Calu3 (cell line): ENCODE data around the gene TSHZ1. TPM values are rescaled to one million over a fixed set of nuclear protein-coding genes. Genes with fewer than 3 reads are reported as not detected.

Experiments used
- BruUV-seq: library from RNA; stranded (reverse); fragments of 400-500 nt; replicated peaks from 2 replicates; lab custom pipeline; 2021; lab: Mats Ljungman, UMichigan
- CTCF ChIA-PET: fragments of 300-600 bp; sonication (Branson Sonifier 250); formaldehyde crosslinking; loops from one replicate; lab custom pipeline; 2022; ENCODE audit warnings: antibody characterized with exemption; lab: Charles Lee
- DNase-seq: peaks from one replicate; pipeline ENCODE4 v3.0.0; 2022
- H3K27ac Mint-ChIP-seq: one replicate; pipeline ENCODE4 v1.8.0; 2022; ENCODE audit warnings: mixed read lengths; ENCODE audit not compliant: unreplicated experiment
- H3K27me3 Mint-ChIP-seq: one replicate; pipeline ENCODE4 v1.8.0; 2022; ENCODE audit warnings: mixed read lengths; ENCODE audit not compliant: unreplicated experiment
- H3K36me3 Mint-ChIP-seq: one replicate; pipeline ENCODE4 v1.8.0; 2022; ENCODE audit warnings: mild to moderate bottlenecking, moderate library complexity, mixed read lengths; ENCODE audit not compliant: insufficient read depth, unreplicated experiment
- H3K4me1 Mint-ChIP-seq: one replicate; pipeline ENCODE4 v1.8.0; 2022; ENCODE audit warnings: mild to moderate bottlenecking, low read depth, mixed read lengths; ENCODE audit not compliant: unreplicated experiment
- H3K4me3 Mint-ChIP-seq: one replicate; pipeline ENCODE4 v1.8.0; 2022; ENCODE audit warnings: mild to moderate bottlenecking, low read depth, moderate library complexity, mixed read lengths; ENCODE audit not compliant: unreplicated experiment
- H3K9me3 Mint-ChIP-seq: one replicate; pipeline ENCODE4 v1.8.0; 2022; ENCODE audit warnings: low read depth, mixed read lengths; ENCODE audit not compliant: unreplicated experiment
- intact Hi-C: fragments of 100-400 bp; cut with micrococcal nuclease; formaldehyde crosslinking; loops from one replicate; pipeline ENCODE4 v1.10.0; 2022; ENCODE audit not compliant: unreplicated experiment
- total RNA-seq: library from RNA; stranded (reverse); gene quantifications from 2 replicates; pipeline ENCODE4 v1.2.3, GENCODE V29; 2022
- TF ChIP-seq, protein P1 (sequence below): fragments of 200-600 bp; IDR thresholded peaks from one replicate; pipeline ENCODE4 v1.8.0; 2022; ENCODE audit warnings: antibody characterized with exemption; ENCODE audit not compliant: unreplicated experiment

Gene TSHZ1
- total RNA-seq, 1 experiment from 2014 or later, result 10.8 TPM

GRCh38 chr18:75249672-75250470 lies 39.3 kb downstream of the TSHZ1 start:
- intact Hi-C loops, result loop anchor here (5.0 kb wide), 1 partner anchor 38 kb away; the partner anchor contains the start of gene TSHZ1
- H3K27ac Mint-ChIP-seq, result no peak overlapping the region

DNA sequence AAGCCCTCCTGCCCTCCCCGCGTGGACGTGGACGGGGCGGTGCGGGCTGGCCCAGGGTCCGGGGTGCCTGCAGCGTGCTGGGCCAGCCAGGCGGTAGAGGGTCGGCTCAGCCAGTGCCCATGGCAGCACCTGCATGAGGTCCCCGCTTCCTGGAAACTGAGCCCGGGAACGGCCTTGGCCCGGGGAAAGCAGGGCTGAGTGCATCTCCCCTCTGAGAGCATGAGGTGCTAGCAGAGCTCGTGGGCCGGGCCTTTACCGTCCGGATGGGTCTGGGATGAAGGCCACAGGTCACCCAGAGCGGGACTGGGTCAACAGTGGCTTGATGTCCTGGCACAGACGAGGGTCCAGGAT lies 39.8 kb downstream of the TSHZ1 start:
- CTCF ChIA-PET, result interaction anchor here (0.7 kb wide), 1 partner anchor 123 kb away, joined by 4 read pairs; no protein-coding TSS in a partner anchor
- no TSS peak for BruUV-seq
- Mint-ChIP-seq H3K27ac (no peak overlapping the region), H3K4me1 (peaks cover 9% of the 10 kb centered on the region), H3K27me3 (no peaks in the 10 kb centered on the region), H3K36me3 (peaks cover 8% of the 10 kb centered on the region), H3K4me3 (no peak overlapping the region), H3K9me3 (no peaks in the 10 kb centered on the region)
- no peak for DNase-seq
- intact Hi-C loops, result no loop called here
- TF ChIP-seq, protein P1, sequence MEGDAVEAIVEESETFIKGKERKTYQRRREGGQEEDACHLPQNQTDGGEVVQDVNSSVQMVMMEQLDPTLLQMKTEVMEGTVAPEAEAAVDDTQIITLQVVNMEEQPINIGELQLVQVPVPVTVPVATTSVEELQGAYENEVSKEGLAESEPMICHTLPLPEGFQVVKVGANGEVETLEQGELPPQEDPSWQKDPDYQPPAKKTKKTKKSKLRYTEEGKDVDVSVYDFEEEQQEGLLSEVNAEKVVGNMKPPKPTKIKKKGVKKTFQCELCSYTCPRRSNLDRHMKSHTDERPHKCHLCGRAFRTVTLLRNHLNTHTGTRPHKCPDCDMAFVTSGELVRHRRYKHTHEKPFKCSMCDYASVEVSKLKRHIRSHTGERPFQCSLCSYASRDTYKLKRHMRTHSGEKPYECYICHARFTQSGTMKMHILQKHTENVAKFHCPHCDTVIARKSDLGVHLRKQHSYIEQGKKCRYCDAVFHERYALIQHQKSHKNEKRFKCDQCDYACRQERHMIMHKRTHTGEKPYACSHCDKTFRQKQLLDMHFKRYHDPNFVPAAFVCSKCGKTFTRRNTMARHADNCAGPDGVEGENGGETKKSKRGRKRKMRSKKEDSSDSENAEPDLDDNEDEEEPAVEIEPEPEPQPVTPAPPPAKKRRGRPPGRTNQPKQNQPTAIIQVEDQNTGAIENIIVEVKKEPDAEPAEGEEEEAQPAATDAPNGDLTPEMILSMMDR, result no peak

More at GRCh38 chr18:75249672-75250470, 39.3 kb downstream of the TSHZ1 start:
- Mint-ChIP-seq H3K27me3 (no peaks in the 10 kb centered on the region), H3K9me3 (no peaks in the 10 kb centered on the region), H3K4me3 (no peak overlapping the region), H3K36me3 (peaks cover 8% of the 10 kb centered on the region), H3K4me1 (peaks cover 9% of the 10 kb centered on the region)
- CTCF ChIA-PET, result no interaction called here
- BruUV-seq, result no TSS peak
- no peak for DNase-seq
- TF ChIP-seq, protein P1, result no peak

DNA sequence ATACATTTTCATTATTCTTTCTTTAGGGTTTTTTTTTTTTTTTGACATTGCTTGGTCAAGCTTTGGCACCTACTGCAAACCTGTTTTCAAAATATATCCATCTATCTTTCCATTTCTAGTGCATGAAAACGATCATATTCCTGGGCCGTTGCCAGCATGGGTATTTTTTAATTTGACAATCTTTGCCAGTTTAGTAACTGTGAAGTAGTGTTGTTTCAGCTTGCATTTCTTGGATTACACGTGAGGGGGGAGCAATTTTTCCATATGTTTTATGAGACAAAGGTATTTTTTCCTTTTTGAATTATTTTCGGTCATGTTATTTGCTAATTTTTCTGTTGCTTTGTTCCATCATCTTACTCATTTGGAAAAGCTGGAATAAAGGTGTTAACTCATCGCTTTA lies 40.9 kb downstream of the TSHZ1 start:
- no peaks in the 10 kb centered on the region for H3K9me3 Mint-ChIP-seq
- no peaks in the 10 kb centered on the region for H3K27me3 Mint-ChIP-seq
- intact Hi-C loops, result no loop called here
- CTCF ChIA-PET, result interaction anchor here (0.7 kb wide), 1 partner anchor 122 kb away, joined by 4 read pairs; no protein-coding TSS in a partner anchor
- no TSS peak for BruUV-seq
- no peak overlapping the region for H3K4me3 Mint-ChIP-seq
- TF ChIP-seq, protein P1, result no peak
- no peak overlapping the region for H3K27ac Mint-ChIP-seq
- peaks cover 8% of the 10 kb centered on the region for H3K36me3 Mint-ChIP-seq
- peaks cover 9% of the 10 kb centered on the region for H3K4me1 Mint-ChIP-seq
- DNase-seq, result no peak

DNA sequence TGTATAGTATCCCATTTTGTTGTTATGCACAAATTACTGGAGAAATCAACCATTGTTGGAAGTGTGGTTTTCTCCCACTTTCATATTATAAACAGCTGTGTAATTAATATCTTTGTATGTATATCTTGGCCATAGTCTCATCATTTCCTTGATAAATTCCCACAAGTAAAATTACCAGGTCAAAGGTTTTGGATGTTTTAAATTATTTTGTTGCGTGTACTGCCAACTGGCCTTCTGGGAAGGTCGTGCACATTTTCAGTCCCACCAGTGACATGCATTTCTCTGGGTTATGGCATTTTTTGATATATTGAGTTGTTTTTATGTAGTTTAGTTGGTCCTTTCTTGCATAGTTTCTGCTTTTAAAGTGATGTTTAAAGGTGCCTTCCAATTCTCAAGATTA lies 41.5 kb downstream of the TSHZ1 start:
- no peak overlapping the region for H3K27ac Mint-ChIP-seq
- no TSS peak for BruUV-seq
- CTCF ChIA-PET, result no interaction called here
- peaks cover 8% of the 10 kb centered on the region for H3K36me3 Mint-ChIP-seq
- DNase-seq, result no peak
- H3K27me3 Mint-ChIP-seq, result no peaks in the 10 kb centered on the region
- H3K9me3 Mint-ChIP-seq, result no peaks in the 10 kb centered on the region
- TF ChIP-seq, protein P1, result no peak
- intact Hi-C loops, result no loop called here
- H3K4me1 Mint-ChIP-seq, result peaks cover 9% of the 10 kb centered on the region
- no peak overlapping the region for H3K4me3 Mint-ChIP-seq
